Smooth muscle cell (in vitro differentiated cells): ENCODE measurements around the gene DNAL4. TPM values are rescaled to one million over a fixed set of nuclear protein-coding genes. Genes with fewer than 3 reads are reported as not detected.

Experiments used
- DNase-seq: peaks from one replicate; lab custom pipeline; 2025; ENCODE audit not compliant: unreplicated experiment; lab: John Stamatoyannopoulos, UW
- H2AFZ ChIP-seq: fragments of 200-600 bp; sonication (generic); 2 replicates; pipeline ENCODE4 v1.6.0; 2016; ENCODE audit warnings: antibody characterized with exemption, low read depth, mild to moderate bottlenecking
- H3F3A ChIP-seq: fragments of 200-600 bp; sonication (generic); 2 replicates; pipeline ENCODE4 v1.6.0; 2017; ENCODE audit warnings: antibody characterized with exemption, low read depth
- H3K27ac ChIP-seq: fragments of 200-600 bp; sonication (generic); 2 replicates; pipeline ENCODE4 v1.5.1; 2016; ENCODE audit warnings: low read depth, mild to moderate bottlenecking
- H3K27me3 ChIP-seq: fragments of 200-600 bp; sonication (generic); 2 replicates; pipeline ENCODE4 v1.6.1; 2016; ENCODE audit warnings: low read depth, mild to moderate bottlenecking
- H3K36me3 ChIP-seq: fragments of 200-600 bp; sonication (generic); 2 replicates; pipeline ENCODE4 v1.5.1; 2016; ENCODE audit warnings: low read depth
- H3K4me1 ChIP-seq: fragments of 200-600 bp; sonication (generic); 2 replicates; pipeline ENCODE4 v1.5.1; 2016; ENCODE audit warnings: low read depth
- H3K4me2 ChIP-seq: fragments of 200-600 bp; sonication (generic); 2 replicates; pipeline ENCODE4 v1.6.0; 2016; ENCODE audit warnings: mild to moderate bottlenecking
- H3K4me3 ChIP-seq: fragments of 200-600 bp; sonication (generic); 2 replicates; pipeline ENCODE4 v1.5.1; 2016; ENCODE audit warnings: mild to moderate bottlenecking
- H3K79me2 ChIP-seq: fragments of 200-600 bp; sonication (generic); 2 replicates; pipeline ENCODE4 v1.6.0; 2016; ENCODE audit warnings: low read depth, mild to moderate bottlenecking
- H3K9ac ChIP-seq: fragments of 200-600 bp; sonication (generic); 2 replicates; pipeline ENCODE4 v1.6.0; 2016; ENCODE audit warnings: low read depth
- H3K9me3 ChIP-seq: fragments of 200-600 bp; sonication (generic); replicated peaks from 2 replicates; pipeline ENCODE4 v1.5.1; 2016; ENCODE audit warnings: low read depth
- H4K20me1 ChIP-seq: fragments of 200-600 bp; sonication (generic); 2 replicates; pipeline ENCODE4 v1.6.0; 2016; ENCODE audit warnings: low read depth
- CTCF ChIP-seq: fragments of 200-600 bp; sonication (generic); IDR thresholded peaks from 2 replicates; pipeline ENCODE4 v1.5.1; 2017; ENCODE audit warnings: borderline replicate concordance, mild to moderate bottlenecking, antibody characterized with exemption; ENCODE audit not compliant: insufficient read depth, poor library complexity, severe bottlenecking
- WGBS: methylation state at CpG from one replicate; pipeline ENCODE4 v1.1.7; 2016; ENCODE audit warnings: low lambda C conversion rate; 5-methylcytosine and 5-hydroxymethylcytosine counted together
- polyA plus RNA-seq: library from polyadenylated mRNA; unstranded; fragments of >200 nt; fragmentation: Nextera tagmentation; extraction: Ambion mirVana; gene quantifications from 2 replicates; pipeline ENCODE4 v1.2.1, GENCODE V29; 2016
- total RNA-seq: library from RNA; depleted of rRNA; stranded (reverse); fragments of >200 nt; gene quantifications from 2 replicates; pipeline ENCODE4 v1.2.3, GENCODE V29; 2014

Gene DNAL4
- total and polyA plus RNA-seq, 2 experiments from 2014 or later = 13.5 to 29.7 TPM

- H3K27me3 ChIP-seq = no peaks in the 10 kb centered on the region
- no peak overlapping the region for H3K9ac ChIP-seq
- H3K4me3 ChIP-seq = no peak overlapping the region
- no peaks in the 10 kb centered on the region for H3K36me3 ChIP-seq
- H2AFZ ChIP-seq = no peak overlapping the region
- H3K4me2 ChIP-seq = no peak overlapping the region
- peaks cover 5% of the 10 kb centered on the region for H4K20me1 ChIP-seq
- TF ChIP-seq CTCF = no peak
- H3K4me1 ChIP-seq = peaks cover 3% of the 10 kb centered on the region
- H3K79me2 ChIP-seq = peaks cover 9% of the 10 kb centered on the region
- WGBS = 87% methylated on average over 16 of the region's 16 CpGs
- no peak for DNase-seq
- H3F3A ChIP-seq = peaks cover 3% of the 10 kb centered on the region
- no peak overlapping the region for H3K27ac ChIP-seq
- H3K9me3 ChIP-seq = no peaks in the 10 kb centered on the region
Measured at GRCh38 chr22:38758276-38758945, 35.5 kb downstream of the DNAL4 start.

GRCh38 chr22:38757464-38757757, 36.5 kb downstream of the DNAL4 start:
- Histone ChIP-seq H3K4me2 (no peak overlapping the region), H3K4me1 (peaks cover 3% of the 10 kb centered on the region), H2AFZ (no peak overlapping the region), H3K36me3 (no peaks in the 10 kb centered on the region), H3K9ac (no peak overlapping the region), H3K27me3 (no peaks in the 10 kb centered on the region), H3K9me3 (no peaks in the 10 kb centered on the region), H3K79me2 (peaks cover 12% of the 10 kb centered on the region), H4K20me1 (peaks cover 5% of the 10 kb centered on the region), H3K27ac (no peak overlapping the region), H3F3A (peaks cover 3% of the 10 kb centered on the region), H3K4me3 (no peak overlapping the region)
- 73% methylated on average over 4 of the region's 4 CpGs for WGBS
- TF ChIP-seq CTCF = no peak
- no peak for DNase-seq

GRCh38 chr22:38756711-38757463, 37.1 kb downstream of the DNAL4 start:
- peak overlapping the region; percentile 94 for H3K4me2 ChIP-seq
- no peak overlapping the region for H2AFZ ChIP-seq
- no peaks in the 10 kb centered on the region for H3K36me3 ChIP-seq
- H3K4me1 ChIP-seq = peaks cover 3% of the 10 kb centered on the region
- peak overlapping the region; percentile 74 for H3K4me3 ChIP-seq
- peaks cover 12% of the 10 kb centered on the region for H3K79me2 ChIP-seq
- no peaks in the 10 kb centered on the region for H3K9me3 ChIP-seq
- H3K27ac ChIP-seq = no peak overlapping the region
- H3K27me3 ChIP-seq = no peaks in the 10 kb centered on the region
- WGBS = 80% methylated on average over 17 of the region's 17 CpGs
- no peak for TF ChIP-seq CTCF
- peaks cover 3% of the 10 kb centered on the region for H3F3A ChIP-seq
- H4K20me1 ChIP-seq = peaks cover 5% of the 10 kb centered on the region
- peak overlapping the region; percentile 75 for H3K9ac ChIP-seq
- no peak for DNase-seq
